Non-pigmented ciliary epithelial cell (primary cell): ENCODE data around the gene SDK1.

ENCODE experiments used
- DNase-seq: peaks from one replicate; pipeline ENCODE4 v3.0.0-alpha.2; 2010; ENCODE audit warnings: low read depth

SDK1 gene

DNA sequence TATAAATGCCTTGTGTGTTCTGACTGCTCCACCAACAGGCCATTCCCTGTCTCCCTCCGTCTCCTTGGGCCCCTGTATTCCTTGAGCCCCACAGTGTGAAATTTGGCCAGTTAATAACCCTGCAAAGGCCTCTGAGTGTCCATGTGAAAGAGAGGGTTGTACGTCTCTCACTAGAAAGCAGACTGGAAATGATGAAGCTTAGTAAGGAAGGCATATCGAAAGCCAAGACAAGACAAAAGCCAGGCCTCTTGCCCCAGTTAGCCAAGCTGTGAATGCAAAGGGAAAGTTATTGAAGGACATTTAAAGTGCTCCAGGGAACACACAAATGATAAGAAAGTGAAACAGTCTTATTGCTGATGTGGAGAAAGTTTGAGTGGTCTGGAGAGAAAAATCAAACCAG, 680.2 kb downstream of the SDK1 start:
- no peak for DNase-seq

GRCh38 chr7:3984456-3984855, 683.4 kb downstream of the SDK1 start:
- DNase-seq: no peak

- no peak for DNase-seq
Observed at GRCh38 chr7:3986927-3987326, 685.9 kb downstream of the SDK1 start.

- DNase-seq: no peak
Observed at GRCh38 chr7:3987426-3987927, 686.4 kb downstream of the SDK1 start.

- DNase-seq: no peak
Observed at GRCh38 chr7:3989723-3990122, 688.7 kb downstream of the SDK1 start.

DNA sequence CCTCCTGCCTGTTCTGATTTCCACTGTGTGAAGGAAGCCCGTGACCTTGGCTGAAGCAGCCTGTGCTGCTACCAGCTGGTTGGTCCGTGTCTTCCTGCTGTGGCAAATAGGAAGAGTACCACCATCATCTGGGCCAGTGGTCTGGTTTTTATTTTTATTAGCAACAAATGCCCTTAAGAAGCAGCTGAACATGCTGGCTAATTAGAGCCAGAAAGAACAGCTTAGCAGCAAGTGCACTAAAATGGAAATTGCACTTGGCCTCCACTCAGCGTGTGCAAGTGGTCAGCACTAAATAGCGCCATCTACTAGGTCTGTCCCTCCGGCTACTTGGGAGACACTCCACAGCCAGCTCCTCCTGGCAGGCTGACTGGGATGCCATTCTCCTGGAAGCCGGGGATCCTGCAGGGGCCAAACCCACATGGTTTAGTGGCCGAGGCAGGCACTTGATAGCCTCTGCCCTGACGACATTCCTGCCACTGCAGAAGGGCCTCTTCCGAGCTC, 690.7 kb downstream of the SDK1 start:
- no peak for DNase-seq

DNA sequence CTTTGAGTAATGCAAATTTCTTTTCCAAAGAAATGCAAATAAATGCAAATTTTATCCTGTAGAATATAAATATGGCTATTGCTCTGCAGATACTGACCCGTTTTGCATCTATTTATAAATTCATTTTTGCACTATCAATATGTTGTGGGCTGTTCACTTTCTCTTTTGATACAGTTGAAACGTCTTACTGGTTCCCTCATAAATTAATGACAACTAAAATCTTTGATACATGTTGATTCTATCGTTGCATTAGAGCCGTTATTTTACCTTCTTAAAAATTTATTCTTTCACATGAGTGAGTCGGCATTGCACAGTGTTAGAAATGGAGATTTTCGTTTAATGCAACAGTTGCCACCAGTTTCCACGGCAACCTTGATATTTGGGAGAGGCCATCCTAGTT, 691.8 kb downstream of the SDK1 start:
- no peak for DNase-seq

DNA sequence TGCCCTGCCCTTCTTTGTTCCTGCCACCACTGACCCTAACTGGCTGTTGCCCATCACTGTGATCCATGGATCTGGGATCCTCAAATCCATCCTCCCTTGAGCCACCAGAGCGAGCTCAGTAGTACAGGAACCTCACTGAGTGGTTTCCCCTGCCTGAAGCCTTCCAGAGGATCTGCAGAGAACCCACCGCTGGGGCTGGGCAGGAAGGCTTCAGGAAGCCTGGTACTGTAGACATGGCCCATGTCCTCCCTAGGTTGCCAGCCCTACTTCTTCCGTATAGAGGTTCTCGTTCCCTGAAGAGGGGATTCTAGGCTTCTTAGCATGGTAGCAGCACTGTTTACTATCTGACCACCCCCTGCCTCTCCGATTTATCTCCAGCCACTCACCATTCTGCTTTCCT, 693.7 kb downstream of the SDK1 start:
- DNase-seq: no peak

DNA sequence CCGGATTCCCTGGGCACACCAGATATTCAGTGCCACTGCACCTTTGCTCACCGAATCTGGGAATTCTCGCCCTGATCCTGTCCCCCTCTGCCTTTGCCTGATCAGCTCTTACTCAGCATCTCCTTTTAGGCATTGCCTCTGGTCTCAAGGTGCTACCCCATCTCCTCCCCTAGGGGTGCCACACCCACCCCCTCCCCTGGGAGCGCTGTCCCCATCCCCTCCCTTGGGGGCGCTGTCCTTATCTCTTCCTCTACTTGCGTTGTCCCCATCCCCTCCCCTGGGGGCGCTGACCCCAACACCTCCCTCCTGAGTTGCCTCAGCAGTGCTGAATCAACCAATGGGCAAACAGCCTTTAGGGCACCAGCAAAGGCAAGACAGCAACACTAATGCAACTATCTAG, 694.1 kb downstream of the SDK1 start:
- no peak for DNase-seq

- DNase-seq: no peak
Observed at GRCh38 chr7:3998060-3998459, 697.0 kb downstream of the SDK1 start.

GRCh38 chr7:4000139-4000538, 699.1 kb downstream of the SDK1 start:
- no peak for DNase-seq

- DNase-seq: no peak
Observed at GRCh38 chr7:4000934-4001333, 699.9 kb downstream of the SDK1 start.

GRCh38 chr7:4001742-4002141, 700.7 kb downstream of the SDK1 start:
- no peak for DNase-seq

- no peak for DNase-seq
Observed at GRCh38 chr7:4003503-4003902, 702.5 kb downstream of the SDK1 start.

GRCh38 chr7:4006687-4007086, 705.6 kb downstream of the SDK1 start:
- no peak for DNase-seq

- DNase-seq: no peak
Observed at GRCh38 chr7:4009211-4010060, 708.4 kb downstream of the SDK1 start.

DNA sequence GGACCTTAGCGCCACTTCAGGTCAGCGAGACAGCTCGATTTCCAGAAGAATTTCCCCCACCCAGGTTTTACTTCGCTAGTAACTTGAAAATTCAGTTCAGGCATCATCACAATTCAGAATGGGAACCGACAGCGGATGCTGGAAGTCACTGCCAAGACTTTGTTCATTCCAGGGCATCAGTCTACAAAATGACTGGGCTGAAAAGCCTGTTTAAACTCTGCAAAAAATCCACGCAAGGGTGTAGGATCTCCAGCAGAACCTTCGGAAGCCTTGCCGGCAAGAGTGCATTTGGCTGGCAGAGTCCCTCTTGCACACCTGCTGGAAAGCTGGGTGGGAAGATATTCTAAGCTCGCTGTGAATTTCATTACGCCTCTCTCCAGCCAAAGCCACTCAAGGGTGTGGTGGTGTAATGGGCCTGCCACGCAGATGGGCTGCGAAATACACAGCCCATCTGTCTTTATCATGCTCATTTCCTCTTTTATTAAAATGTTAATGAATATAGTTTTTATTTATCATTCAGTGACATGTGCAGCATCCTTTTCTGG, 709.1 kb downstream of the SDK1 start:
- no peak for DNase-seq

- no peak for DNase-seq
Observed at GRCh38 chr7:4010923-4011656, 710.0 kb downstream of the SDK1 start.

- no peak for DNase-seq
Observed at GRCh38 chr7:4013793-4014192, 712.7 kb downstream of the SDK1 start.

- DNase-seq: no peak
Observed at GRCh38 chr7:4014346-4015050, 713.4 kb downstream of the SDK1 start.

GRCh38 chr7:4015371-4015770, 714.3 kb downstream of the SDK1 start:
- no peak for DNase-seq

DNA sequence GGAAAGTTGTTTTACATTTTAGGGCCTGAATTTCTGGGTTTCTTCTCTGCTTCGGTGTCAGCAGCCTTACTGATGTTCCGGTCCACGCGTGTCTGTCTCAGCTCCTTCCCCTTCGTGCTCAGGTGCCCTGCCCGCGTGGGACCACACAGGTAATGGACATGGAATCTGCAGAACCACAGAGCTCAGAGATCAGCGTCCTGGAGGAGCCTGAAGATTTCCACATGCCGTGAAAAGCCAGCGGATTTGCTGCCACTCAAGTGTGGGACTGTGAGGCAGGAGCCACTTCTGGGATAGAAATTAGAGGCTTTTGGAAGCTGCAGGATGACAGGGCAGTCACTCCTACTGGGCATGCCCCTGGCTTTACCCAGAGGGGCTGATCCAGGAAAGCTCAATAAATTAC, 714.9 kb downstream of the SDK1 start:
- no peak for DNase-seq
